SJSA1 (cell line): ENCODE measurements around the gene TMEM163. TPM values are rescaled to one million over a fixed set of nuclear protein-coding genes. Genes with fewer than 3 reads are reported as not detected.

Source experiments
- DNase-seq, 2 experiments: peaks; one replicate each; pipeline ENCODE4 v3.0.0-alpha.2; 2015 to 2020; ENCODE audit warnings: low spot score in 2 of 2, low read depth in 1 of 2
- H3K27ac ChIP-seq: fragments of 250-450 bp; sonication (Bioruptor Pico); 2 replicates; pipeline ENCODE4 v1.5.1; 2020; ENCODE audit warnings: mild to moderate bottlenecking, moderate library complexity
- H3K27me3 ChIP-seq: fragments of 250-450 bp; sonication (Bioruptor Pico); replicated peaks from 2 replicates; pipeline ENCODE4 v1.5.1; 2020; ENCODE audit warnings: mild to moderate bottlenecking, moderate library complexity
- H3K36me3 ChIP-seq: fragments of 250-450 bp; sonication (Bioruptor Pico); 2 replicates; pipeline ENCODE4 v1.5.1; 2020; ENCODE audit warnings: mild to moderate bottlenecking
- H3K4me1 ChIP-seq: fragments of 250-450 bp; sonication (Bioruptor Pico); replicated peaks from 2 replicates; pipeline ENCODE4 v1.6.1; 2021; ENCODE audit warnings: mild to moderate bottlenecking
- H3K4me3 ChIP-seq: fragments of 250-450 bp; sonication (Bioruptor Pico); 2 replicates; pipeline ENCODE4 v1.5.1; 2020; ENCODE audit warnings: mild to moderate bottlenecking
- H3K9me3 ChIP-seq: fragments of 250-450 bp; sonication (Bioruptor Pico); replicated peaks from 2 replicates; pipeline ENCODE4 v1.5.1; 2020; ENCODE audit warnings: mild to moderate bottlenecking
- total RNA-seq: library from RNA; depleted of rRNA; stranded (reverse); fragments of >200 nt; shearing (Covaris generic); gene quantifications from 2 replicates; pipeline ENCODE4 v1.2.3, GENCODE V29; 2014

The TMEM163 gene
- total RNA-seq, 1 experiment from 2014 or later: not detected

DNA sequence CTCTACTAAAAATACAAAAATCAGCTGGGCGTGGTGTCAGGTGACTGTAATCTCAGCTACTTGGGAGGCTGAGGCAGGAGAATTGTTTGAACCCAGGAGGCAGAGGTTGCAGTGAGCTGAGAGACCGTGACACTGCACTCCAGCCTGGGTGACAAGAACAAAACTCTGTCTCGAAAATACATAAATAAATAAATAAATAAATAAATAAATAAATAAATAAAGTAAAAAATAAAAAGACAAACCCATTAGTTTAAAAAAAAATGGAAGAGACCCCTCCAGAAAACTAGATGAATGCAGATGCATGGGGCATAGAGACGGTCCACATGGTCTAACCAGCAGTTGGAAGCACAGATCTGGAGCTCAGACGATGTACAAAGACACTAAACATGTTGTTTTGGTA, 18.1 kb downstream of the TMEM163 start:
- no peak overlapping the region for H3K4me3 ChIP-seq
- H3K4me1 ChIP-seq: no peaks in the 10 kb centered on the region
- no peak overlapping the region for H3K27ac ChIP-seq
- no peaks in the 10 kb centered on the region for H3K9me3 ChIP-seq
- no peaks in the 10 kb centered on the region; the same call in 1 of the 2 replicates for H3K27me3 ChIP-seq
- no peak for DNase-seq
- no peaks in the 10 kb centered on the region for H3K36me3 ChIP-seq

DNA sequence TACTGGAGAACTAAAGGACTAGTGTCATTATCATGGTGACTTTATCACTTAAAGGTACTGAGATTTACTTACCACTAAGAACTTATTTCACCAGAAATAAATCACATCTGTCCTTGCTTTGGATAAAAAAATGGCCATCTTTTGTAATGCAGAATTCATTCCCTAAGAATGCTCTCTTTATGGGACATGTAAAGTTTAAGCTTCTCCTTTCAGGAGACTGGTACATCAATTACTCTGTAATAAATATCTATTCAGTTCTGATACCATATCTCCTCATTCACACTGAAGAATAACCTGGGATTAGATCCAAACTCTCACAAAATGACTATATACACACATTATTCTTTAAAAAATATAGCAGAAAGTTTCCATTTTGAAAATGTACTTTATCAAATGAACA, 24.4 kb downstream of the TMEM163 start:
- no peak for DNase-seq
- Histone ChIP-seq H3K9me3 (no peaks in the 10 kb centered on the region), H3K27ac (no peak overlapping the region), H3K27me3 (no peaks in the 10 kb centered on the region; the same call in 1 of the 2 replicates), H3K36me3 (no peaks in the 10 kb centered on the region), H3K4me3 (no peak overlapping the region), H3K4me1 (no peaks in the 10 kb centered on the region)

DNA sequence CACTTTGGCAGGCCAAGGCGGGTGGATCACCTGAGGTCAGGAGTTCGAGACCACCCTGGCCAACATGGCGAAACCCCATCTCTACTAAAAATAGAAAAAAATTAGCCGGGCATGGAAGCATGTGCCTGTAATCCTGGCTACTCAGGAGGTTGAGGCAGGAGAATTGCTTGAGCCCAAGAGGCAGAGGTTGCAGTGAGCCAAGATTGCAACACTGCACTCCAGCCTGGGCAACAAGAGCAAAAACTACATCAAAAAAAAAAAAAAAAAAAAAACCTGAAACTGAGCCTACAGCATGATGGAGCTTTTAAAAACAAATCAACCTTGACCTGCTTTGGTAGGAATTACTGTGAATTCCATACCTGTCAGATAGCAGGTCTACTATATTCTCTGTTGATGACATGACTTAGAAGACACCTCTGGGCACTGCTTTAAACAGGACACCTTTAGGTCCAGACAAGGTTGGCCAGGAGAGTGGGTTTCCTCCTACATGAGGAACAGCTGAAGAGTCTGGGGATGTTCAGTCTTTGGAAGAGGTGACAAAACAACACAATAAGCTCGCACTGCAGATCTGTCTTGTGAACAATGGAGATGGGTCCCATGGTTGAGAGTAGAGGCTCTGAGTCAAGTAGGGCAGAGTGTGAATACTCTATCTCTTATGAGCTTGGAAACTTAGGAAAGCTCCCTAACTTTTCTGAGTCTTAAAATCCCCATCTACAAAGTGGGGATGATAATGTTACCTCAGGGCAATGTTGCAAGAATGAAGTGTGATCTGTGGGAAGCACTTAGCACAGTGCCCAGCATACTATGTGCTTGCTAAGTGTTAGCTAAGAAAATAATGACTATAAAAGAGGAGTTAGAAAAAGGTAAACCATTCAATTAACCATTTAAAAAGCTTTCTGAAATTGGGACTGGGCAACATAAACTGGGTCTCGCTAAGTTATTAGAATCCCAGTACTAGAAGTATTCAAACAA, 25.2 kb downstream of the TMEM163 start:
- Histone ChIP-seq H3K36me3 (no peaks in the 10 kb centered on the region), H3K27me3 (no peaks in the 10 kb centered on the region; the same call in 1 of the 2 replicates), H3K4me1 (no peaks in the 10 kb centered on the region), H3K4me3 (no peak overlapping the region), H3K9me3 (no peaks in the 10 kb centered on the region), H3K27ac (no peak overlapping the region)
- no peak for DNase-seq

DNA sequence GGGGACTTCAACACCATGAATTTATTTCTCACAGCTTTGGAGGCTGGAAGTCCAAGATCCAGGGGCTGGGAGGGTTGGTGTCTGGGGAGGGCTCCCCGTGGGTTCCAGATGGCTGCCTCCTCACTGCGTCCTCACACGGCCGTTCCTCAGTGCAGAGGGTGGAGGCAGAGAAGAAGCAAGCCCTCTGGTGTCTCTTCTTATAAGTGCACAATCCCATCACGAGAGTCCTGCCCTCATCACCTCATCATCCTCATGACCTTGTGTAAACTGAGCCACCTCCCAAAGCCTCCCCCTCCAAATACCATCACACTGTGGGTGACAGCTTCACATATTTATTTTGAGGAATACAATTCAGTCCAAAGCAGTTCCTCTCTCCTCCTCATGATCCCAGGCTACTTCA, 26.3 kb downstream of the TMEM163 start:
- Histone ChIP-seq H3K27me3 (no peaks in the 10 kb centered on the region), H3K4me3 (no peak overlapping the region), H3K36me3 (no peaks in the 10 kb centered on the region), H3K4me1 (no peaks in the 10 kb centered on the region), H3K9me3 (no peaks in the 10 kb centered on the region), H3K27ac (no peak overlapping the region)
- DNase-seq: no peak

DNA sequence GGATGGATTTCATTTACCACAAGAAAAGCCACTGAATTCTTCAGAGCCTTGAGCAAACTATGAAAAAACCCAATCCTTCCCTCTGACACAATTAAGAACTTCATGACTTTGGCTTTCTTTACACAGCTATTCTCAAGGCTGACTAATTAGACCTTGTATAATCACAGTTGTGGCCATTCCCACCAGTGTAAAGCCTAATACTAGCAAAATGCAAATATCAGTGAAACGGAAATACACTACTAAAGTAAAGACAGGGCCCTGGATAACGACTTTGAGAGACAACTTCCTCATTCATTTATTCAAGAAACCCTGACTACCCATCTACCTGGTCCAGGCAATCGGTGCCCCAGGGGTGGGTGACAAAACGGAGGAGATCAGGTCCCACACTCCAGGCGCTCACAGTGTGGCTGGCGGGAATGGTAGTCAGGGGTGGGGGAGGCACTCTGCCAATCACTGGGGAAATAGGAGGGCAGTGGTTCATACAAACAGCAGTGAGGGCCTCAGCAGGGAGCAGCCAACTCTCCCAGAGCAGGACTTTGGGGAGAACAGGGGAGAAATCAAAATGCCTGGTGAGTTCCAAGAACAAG, 28.1 kb downstream of the TMEM163 start:
- Histone ChIP-seq H3K4me3 (no peak overlapping the region), H3K4me1 (no peaks in the 10 kb centered on the region), H3K9me3 (no peaks in the 10 kb centered on the region), H3K27ac (no peak overlapping the region), H3K36me3 (no peaks in the 10 kb centered on the region), H3K27me3 (no peaks in the 10 kb centered on the region)
- no peak for DNase-seq

DNA sequence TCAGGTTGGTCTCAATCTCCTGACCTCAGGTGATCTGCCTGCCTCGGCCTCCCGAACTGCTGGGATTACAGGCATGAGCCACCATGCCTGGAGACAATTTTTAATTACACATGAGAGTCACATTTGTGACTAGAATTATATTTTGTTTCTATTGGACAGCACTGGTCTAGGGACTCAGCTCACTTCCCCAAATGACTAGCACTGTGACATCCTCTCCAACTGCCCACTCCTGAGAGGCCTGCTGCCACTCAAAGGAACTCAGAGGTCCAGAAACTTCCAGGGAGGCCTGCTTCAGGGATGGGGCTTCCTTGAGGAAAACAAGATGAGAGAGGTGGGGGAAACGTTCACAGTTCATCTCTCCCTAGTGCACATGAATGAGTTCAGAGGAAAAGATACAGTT, 29.5 kb downstream of the TMEM163 start:
- Histone ChIP-seq H3K27ac (no peak overlapping the region), H3K4me1 (no peaks in the 10 kb centered on the region), H3K4me3 (no peak overlapping the region), H3K27me3 (no peaks in the 10 kb centered on the region), H3K9me3 (no peaks in the 10 kb centered on the region), H3K36me3 (no peaks in the 10 kb centered on the region)
- DNase-seq: no peak

DNA sequence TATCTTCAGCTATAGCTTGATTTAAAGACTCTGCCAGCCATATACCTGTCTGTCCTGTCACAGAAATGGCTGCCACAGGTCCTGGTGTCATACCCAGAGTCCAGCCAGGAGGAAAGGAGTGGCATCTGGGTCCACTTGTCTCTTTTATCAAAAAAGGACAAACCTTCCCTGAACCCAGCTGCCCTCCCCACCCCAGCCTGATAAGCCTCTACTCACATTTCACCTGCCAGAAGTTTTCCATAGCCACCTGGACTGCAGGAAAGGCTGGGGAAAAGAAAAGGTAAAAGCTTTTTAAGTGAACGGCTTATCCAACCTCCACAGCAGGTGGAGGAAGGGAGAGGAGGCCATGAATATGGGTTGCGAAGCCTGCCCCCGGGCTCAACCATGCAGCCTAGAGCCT, 32.8 kb downstream of the TMEM163 start:
- Histone ChIP-seq H3K27ac (no peak overlapping the region), H3K36me3 (no peaks in the 10 kb centered on the region), H3K4me1 (no peaks in the 10 kb centered on the region), H3K9me3 (no peaks in the 10 kb centered on the region), H3K4me3 (no peak overlapping the region), H3K27me3 (no peaks in the 10 kb centered on the region)
- DNase-seq: no peak

- DNase-seq: no peak
- no peak overlapping the region for H3K4me3 ChIP-seq
Measured at GRCh38 chr2:134683561-134684112, 35.2 kb downstream of the TMEM163 start.

DNA sequence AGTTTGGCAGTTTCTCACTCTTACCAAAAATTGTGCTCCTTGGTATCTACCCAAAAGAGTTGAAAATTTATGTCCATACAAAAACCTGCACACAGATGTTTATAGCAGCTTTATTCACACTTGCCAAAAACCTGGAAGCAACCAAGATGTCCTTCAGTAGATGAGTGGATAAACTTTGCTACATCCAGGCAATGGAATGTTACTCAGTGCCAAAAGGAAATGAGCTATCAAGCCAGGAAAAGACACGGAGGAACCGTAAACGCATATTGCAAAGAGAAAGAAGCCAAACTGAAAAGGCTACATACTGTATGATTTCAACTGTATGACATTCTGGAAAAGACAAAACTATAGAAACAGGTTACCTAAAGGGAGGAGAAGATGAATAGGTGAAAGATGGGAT, 36.1 kb downstream of the TMEM163 start:
- H3K27ac ChIP-seq: no peak overlapping the region
- no peaks in the 10 kb centered on the region for H3K4me1 ChIP-seq
- no peak for DNase-seq
- H3K27me3 ChIP-seq: no peaks in the 10 kb centered on the region
- H3K36me3 ChIP-seq: no peaks in the 10 kb centered on the region
- no peaks in the 10 kb centered on the region for H3K9me3 ChIP-seq
- no peak overlapping the region for H3K4me3 ChIP-seq

More at GRCh38 chr2:134683561-134684112, 35.2 kb downstream of the TMEM163 start:
- Histone ChIP-seq H3K4me1 (no peaks in the 10 kb centered on the region), H3K27me3 (no peaks in the 10 kb centered on the region), H3K9me3 (no peaks in the 10 kb centered on the region), H3K27ac (no peak overlapping the region), H3K36me3 (no peaks in the 10 kb centered on the region)

- Histone ChIP-seq H3K36me3 (no peaks in the 10 kb centered on the region), H3K4me1 (no peaks in the 10 kb centered on the region), H3K4me3 (no peak overlapping the region), H3K9me3 (no peaks in the 10 kb centered on the region), H3K27ac (no peak overlapping the region), H3K27me3 (no peaks in the 10 kb centered on the region; the same call in 1 of the 2 replicates)
- no peak for DNase-seq
Measured at GRCh38 chr2:134681201-134681600, 37.6 kb downstream of the TMEM163 start.

DNA sequence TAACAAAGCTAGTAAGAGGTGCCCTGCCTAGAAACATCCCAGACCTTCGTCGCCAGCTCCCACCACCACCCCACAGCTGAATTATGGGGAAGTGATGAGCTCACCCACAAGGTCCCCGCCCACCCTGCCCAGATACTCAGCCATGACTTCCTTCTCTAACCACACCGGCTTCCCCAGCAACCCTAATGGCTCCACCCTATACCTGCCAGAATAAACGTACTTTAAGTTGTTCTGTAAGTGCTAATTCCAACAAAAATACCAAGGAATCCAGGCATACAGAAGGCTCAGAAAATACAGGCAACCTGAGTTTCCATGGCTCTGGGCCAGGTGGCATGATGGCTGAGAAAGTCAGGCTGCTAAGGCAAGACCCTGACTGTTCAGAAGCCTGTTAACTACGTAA, 39.1 kb downstream of the TMEM163 start:
- H3K4me1 ChIP-seq: no peaks in the 10 kb centered on the region
- DNase-seq: no peak
- no peaks in the 10 kb centered on the region for H3K36me3 ChIP-seq
- no peaks in the 10 kb centered on the region for H3K9me3 ChIP-seq
- H3K27me3 ChIP-seq: no peaks in the 10 kb centered on the region; the same call in 1 of the 2 replicates
- no peak overlapping the region for H3K4me3 ChIP-seq
- H3K27ac ChIP-seq: no peak overlapping the region

GRCh38 chr2:134679294-134679693, 39.5 kb downstream of the TMEM163 start:
- Histone ChIP-seq H3K27me3 (no peaks in the 10 kb centered on the region; the same call in 1 of the 2 replicates), H3K27ac (no peak overlapping the region), H3K36me3 (no peaks in the 10 kb centered on the region), H3K9me3 (no peaks in the 10 kb centered on the region), H3K4me3 (no peak overlapping the region), H3K4me1 (no peaks in the 10 kb centered on the region)
- no peak for DNase-seq

- Histone ChIP-seq H3K27ac (no peak overlapping the region), H3K4me1 (no peaks in the 10 kb centered on the region), H3K27me3 (no peaks in the 10 kb centered on the region; the same call in 1 of the 2 replicates), H3K36me3 (no peaks in the 10 kb centered on the region), H3K4me3 (no peak overlapping the region), H3K9me3 (no peaks in the 10 kb centered on the region)
- no peak for DNase-seq
Measured at GRCh38 chr2:134677856-134678756, 40.7 kb downstream of the TMEM163 start.
